B cell (primary cell): ENCODE measurements around the gene ATP9A. TPM values are rescaled to one million over a fixed set of nuclear protein-coding genes. Genes with fewer than 3 reads are reported as not detected.

ENCODE experiments used
- ATAC-seq: fragments of 200-7000 bp; cut with Tn5 transposase; one replicate; pipeline ENCODE4 v1.10.0; 2021; ENCODE audit warnings: low read depth, mild to moderate bottlenecking, moderate number of reproducible peaks, moderate library complexity
- CTCF ChIA-PET: fragments of 350-600 bp; sonication (Branson Sonifier 250); formaldehyde crosslinking; loops from one replicate; lab custom pipeline; 2021; ENCODE audit warnings: antibody characterized with exemption, inconsistent platforms; lab: Charles Lee
- POLR2A ChIA-PET: fragments of 350-600 bp; sonication (Branson Sonifier 250); formaldehyde crosslinking; loops from one replicate; lab custom pipeline; 2021; ENCODE audit warnings: antibody characterized with exemption; lab: Charles Lee
- DNase-seq: peaks from one replicate; pipeline ENCODE4 v3.0.0; 2013
- H2AFZ ChIP-seq: 2 replicates; pipeline ENCODE4 v1.6.1; 2012; ENCODE audit warnings: mild to moderate bottlenecking, low read depth, low read length; ENCODE audit not compliant: insufficient read depth, poor library complexity, severe bottlenecking
- H3K27ac ChIP-seq, 2 donors: 1 replicate in 1 of 2; 2 replicates in 1 of 2; pipeline ENCODE4 v1.5.1; 2012 to 2013; ENCODE audit warnings: low read length in 2 of 2, mild to moderate bottlenecking in 2 of 2, moderate library complexity in 1 of 2
- H3K27me3 ChIP-seq, 4 experiments: fragments of 200-600 bp in 1 of 4; sonication (generic) in 1 of 4; replicated peaks in 1 of 4; 1 replicate in 2 of 4; 2 replicates in 2 of 4; pipeline versions ENCODE4 v1.6.1 to v1.7.0; 2013 to 2016; ENCODE audit warnings: low read length in 3 of 4, mild to moderate bottlenecking in 2 of 4, mixed read lengths in 1 of 4, moderate library complexity in 1 of 4; ENCODE audit not compliant: insufficient read depth in 4 of 4, control insufficient read depth in 3 of 4; ENCODE audit errors: control extremely low read depth in 1 of 4
- H3K36me3 ChIP-seq, 2 experiments: replicated peaks in 1 of 2; 1 replicate in 1 of 2; 2 replicates in 1 of 2; pipeline versions ENCODE4 v1.6.1 to v1.7.1; 2013; ENCODE audit warnings: low read length in 1 of 2; ENCODE audit not compliant: insufficient read depth in 2 of 2, control insufficient read depth in 1 of 2; ENCODE audit errors: control extremely low read depth in 1 of 2, extremely low read depth in 1 of 2
- H3K4me1 ChIP-seq, 2 donors: fragments of 200-600 bp in 1 of 2; sonication (generic) in 1 of 2; 1 replicate in 1 of 2; 2 replicates in 1 of 2; pipeline versions ENCODE4 v1.5.1 to v1.6.1; 2013 to 2017; ENCODE audit warnings: low read length in 2 of 2; ENCODE audit not compliant: control insufficient read depth in 2 of 2, insufficient read depth in 2 of 2
- H3K4me2 ChIP-seq: replicated peaks from 2 replicates; pipeline ENCODE3; 2012; ENCODE audit warnings: mild to moderate bottlenecking, low read depth, low read length; ENCODE audit not compliant: poor library complexity, severe bottlenecking
- H3K4me3 ChIP-seq, 5 experiments: fragments of 200-600 bp in 1 of 5; sonication (generic) in 1 of 5; 1 replicate in 3 of 5; 2 replicates in 2 of 5; pipeline versions ENCODE4 v1.5.1 to v1.7.0; 2011 to 2016; ENCODE audit warnings: low read length in 4 of 5, mild to moderate bottlenecking in 4 of 5, low read depth in 2 of 5, control low read depth in 1 of 5, moderate library complexity in 1 of 5; ENCODE audit not compliant: insufficient read depth in 1 of 5; ENCODE audit errors: control extremely low read depth in 1 of 5, extremely low read depth in 1 of 5
- H3K79me2 ChIP-seq: fragments of 200-600 bp; sonication (generic); one replicate; pipeline ENCODE4 v1.6.0; 2016; ENCODE audit warnings: low read length; ENCODE audit not compliant: control insufficient read depth, insufficient read depth
- H3K9ac ChIP-seq: fragments of 200-600 bp; sonication (generic); 2 replicates; pipeline ENCODE4 v1.6.1; 2017; ENCODE audit warnings: mild to moderate bottlenecking, low read length, moderate library complexity
- H3K9me3 ChIP-seq, 3 donors: one replicate each; pipeline versions ENCODE4 v1.6.1 to v1.7.1; 2013; ENCODE audit warnings: low read length in 2 of 3; ENCODE audit not compliant: control insufficient read depth in 2 of 3, insufficient read depth in 1 of 3; ENCODE audit errors: control extremely low read depth in 1 of 3
- H4K20me1 ChIP-seq: 2 replicates; pipeline ENCODE4 v1.6.0; 2012; ENCODE audit warnings: mild to moderate bottlenecking, low read length; ENCODE audit not compliant: insufficient read depth, control insufficient read depth, poor library complexity, severe bottlenecking
- H3K27ac Mint-ChIP-seq: one replicate; pipeline ENCODE4 v1.8.0; 2021; ENCODE audit warnings: mixed read lengths
- H3K27me3 Mint-ChIP-seq: one replicate; pipeline ENCODE4 v1.8.0; 2021; ENCODE audit warnings: mixed read lengths
- H3K4me1 Mint-ChIP-seq: one replicate; pipeline ENCODE4 v1.8.0; 2021; ENCODE audit warnings: mixed read lengths
- H3K4me3 Mint-ChIP-seq: one replicate; pipeline ENCODE4 v1.8.0; 2021; ENCODE audit warnings: mixed read lengths
- H3K9me3 Mint-ChIP-seq: one replicate; pipeline ENCODE4 v1.8.0; 2022; ENCODE audit warnings: mixed read lengths; ENCODE audit not compliant: insufficient read depth
- EZH2 ChIP-seq: IDR thresholded peaks from 2 replicates; pipeline ENCODE4 v1.6.1; 2012; ENCODE audit warnings: borderline replicate concordance, low read depth, mild to moderate bottlenecking, moderate library complexity, low read length; ENCODE audit not compliant: insufficient read depth, poor library complexity, severe bottlenecking
- WGBS: methylation state at CpG from one replicate; pipeline ENCODE4 v1.1.5; 2013; ENCODE audit warnings: missing lambda C conversion rate; ENCODE audit not compliant: insufficient coverage; 5-methylcytosine and 5-hydroxymethylcytosine counted together
- intact Hi-C: fragments of 100-400 bp; cut with micrococcal nuclease; formaldehyde crosslinking; loops from one replicate; pipeline ENCODE4 v1.10.0; 2022
- polyA plus RNA-seq: library from polyadenylated mRNA; depleted of rRNA; stranded (reverse); fragments of >200 nt; gene quantifications from 2 replicates; pipeline ENCODE4 v1.2.3, GENCODE V29; 2012
- total RNA-seq, 2 donors: library from RNA; stranded (reverse); fragments of 120-200 nt in 1 of 2; gene quantifications; 1 replicate in 1 of 2; 2 replicates in 1 of 2; pipeline versions ENCODE4 v1.2.3 to v1.2.4, GENCODE V29; 2013 to 2022
- TF ChIP-seq, protein P1 (sequence below): fragments of 200-600 bp; IDR thresholded peaks from one replicate; pipeline ENCODE4 v1.8.0; 2022; ENCODE audit warnings: antibody characterized with exemption, mild to moderate bottlenecking

The ATP9A gene
- total and polyA plus RNA-seq, 2 donors (not counting 1 experiment from before 2014, with no cell fraction given), result 0.13 to 0.22 TPM

GRCh38 chr20:51750037-51750769 lies 18.0 kb downstream of the ATP9A start:
- Mint-ChIP-seq H3K27me3 (peaks cover 5% of the 10 kb centered on the region), H3K4me1 (no peaks in the 10 kb centered on the region), H3K9me3 (peaks cover 5% of the 10 kb centered on the region), H3K27ac (no peak overlapping the region), H3K4me3 (no peak overlapping the region)
- H3K36me3 ChIP-seq, result no peaks in the 10 kb centered on the region
- DNase-seq (no peak), ATAC-seq (no peak)
- no peaks in the 10 kb centered on the region for H3K79me2 ChIP-seq
- H3K4me2 ChIP-seq, result no peak overlapping the region
- TF ChIP-seq, protein P1, sequence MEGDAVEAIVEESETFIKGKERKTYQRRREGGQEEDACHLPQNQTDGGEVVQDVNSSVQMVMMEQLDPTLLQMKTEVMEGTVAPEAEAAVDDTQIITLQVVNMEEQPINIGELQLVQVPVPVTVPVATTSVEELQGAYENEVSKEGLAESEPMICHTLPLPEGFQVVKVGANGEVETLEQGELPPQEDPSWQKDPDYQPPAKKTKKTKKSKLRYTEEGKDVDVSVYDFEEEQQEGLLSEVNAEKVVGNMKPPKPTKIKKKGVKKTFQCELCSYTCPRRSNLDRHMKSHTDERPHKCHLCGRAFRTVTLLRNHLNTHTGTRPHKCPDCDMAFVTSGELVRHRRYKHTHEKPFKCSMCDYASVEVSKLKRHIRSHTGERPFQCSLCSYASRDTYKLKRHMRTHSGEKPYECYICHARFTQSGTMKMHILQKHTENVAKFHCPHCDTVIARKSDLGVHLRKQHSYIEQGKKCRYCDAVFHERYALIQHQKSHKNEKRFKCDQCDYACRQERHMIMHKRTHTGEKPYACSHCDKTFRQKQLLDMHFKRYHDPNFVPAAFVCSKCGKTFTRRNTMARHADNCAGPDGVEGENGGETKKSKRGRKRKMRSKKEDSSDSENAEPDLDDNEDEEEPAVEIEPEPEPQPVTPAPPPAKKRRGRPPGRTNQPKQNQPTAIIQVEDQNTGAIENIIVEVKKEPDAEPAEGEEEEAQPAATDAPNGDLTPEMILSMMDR, result no peak
- no peak for TF ChIP-seq EZH2
- no peaks in the 10 kb centered on the region for H4K20me1 ChIP-seq
- POLR2A ChIA-PET, result no interaction called here
- H3K4me3 ChIP-seq, result no peak overlapping the region
- 85% methylated on average over 14 of the region's 19 CpGs for WGBS
- H3K4me1 ChIP-seq, result no peaks in the 10 kb centered on the region
- no peak overlapping the region for H2AFZ ChIP-seq
- no peaks in the 10 kb centered on the region for H3K27me3 ChIP-seq
- no peak overlapping the region for H3K9ac ChIP-seq
- intact Hi-C loops, result no loop called here
- no peaks in the 10 kb centered on the region for H3K9me3 ChIP-seq
- no peak overlapping the region for H3K27ac ChIP-seq
- CTCF ChIA-PET, result no interaction called here

- H3K79me2 ChIP-seq, result no peaks in the 10 kb centered on the region
- Mint-ChIP-seq H3K4me3 (no peak overlapping the region), H3K27ac (no peak overlapping the region), H3K27me3 (peaks cover 5% of the 10 kb centered on the region), H3K9me3 (peaks cover 5% of the 10 kb centered on the region), H3K4me1 (no peaks in the 10 kb centered on the region)
- H3K9ac ChIP-seq, result no peak overlapping the region
- no peaks in the 10 kb centered on the region for H4K20me1 ChIP-seq
- ChIA-PET CTCF (no interaction called here), POLR2A (no interaction called here)
- no peak overlapping the region for H2AFZ ChIP-seq
- H3K27ac ChIP-seq, result no peak overlapping the region
- no peaks in the 10 kb centered on the region for H3K4me1 ChIP-seq
- no peak overlapping the region for H3K4me3 ChIP-seq
- WGBS, result no CpG with 5 or more reads among the region's 1 CpG
- TF ChIP-seq EZH2, result no peak
- TF ChIP-seq, protein P1, result no peak
- no peaks in the 10 kb centered on the region for H3K27me3 ChIP-seq
- DNase-seq, result no peak
- ATAC-seq, result no peak
- no peaks in the 10 kb centered on the region for H3K9me3 ChIP-seq
- intact Hi-C loops, result no loop called here
- H3K36me3 ChIP-seq, result no peaks in the 10 kb centered on the region
- no peak overlapping the region for H3K4me2 ChIP-seq
Measured at GRCh38 chr20:51749674-51750036, 18.5 kb downstream of the ATP9A start.
